HG03139 (cell line): ENCODE measurements around the gene CCDC8.

Experiments
- ATAC-seq: cut with Tn5 transposase; IDR thresholded peaks from one replicate; pipeline ENCODE4 v1.9.1; 2021; ENCODE audit not compliant: unreplicated experiment

CCDC8 gene

DNA sequence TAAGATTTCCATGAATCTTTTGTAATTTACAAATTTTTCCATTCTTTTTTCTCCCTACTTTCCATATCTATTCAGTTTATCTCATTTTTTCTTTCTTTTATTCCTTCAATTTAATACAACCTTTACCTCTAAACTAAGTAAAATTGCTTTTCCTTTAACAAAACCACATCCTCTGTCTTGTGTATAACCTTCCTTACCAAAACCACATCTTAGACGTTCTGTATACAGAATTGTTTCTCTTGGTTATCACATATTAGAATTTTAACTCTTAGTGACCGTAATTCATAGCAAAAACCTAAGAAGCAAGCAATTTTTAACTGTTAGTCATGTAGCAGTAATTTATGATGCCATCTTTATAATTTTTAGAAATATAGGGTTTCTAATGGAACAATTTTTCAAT is 51.4 kb downstream of the CCDC8 start:
- no peak for ATAC-seq
